PC-9 (cell line): ENCODE data around the gene LPAR1. TPM values are rescaled to one million over a fixed set of nuclear protein-coding genes. Genes with fewer than 3 reads are reported as not detected.

Experiments
- BruUV-seq: library from RNA; stranded (reverse); fragments of 400-500 nt; replicated peaks from 2 replicates; lab custom pipeline; 2021; lab: Mats Ljungman, UMichigan
- CTCF ChIA-PET: fragments of 300-600 bp; sonication (Branson Sonifier 250); formaldehyde crosslinking; loops from one replicate; lab custom pipeline; 2022; ENCODE audit warnings: antibody characterized with exemption; lab: Charles Lee
- POLR2A ChIA-PET: fragments of 300-600 bp; sonication (Branson Sonifier 250); formaldehyde crosslinking; loops from one replicate; lab custom pipeline; 2022; ENCODE audit warnings: antibody characterized with exemption; ENCODE audit not compliant: unreplicated experiment; lab: Charles Lee
- DNase-seq, 2 experiments: peaks; one replicate each; pipeline versions ENCODE4 v3.0.0 to v3.0.0-alpha.2; 2015 to 2022; ENCODE audit warnings: mixed read lengths in 1 of 2
- H2AFZ ChIP-seq: fragments of 200-600 bp; sonication (generic); 2 replicates; pipeline ENCODE4 v1.8.1; 2017; ENCODE audit warnings: antibody characterized with exemption
- H3F3A ChIP-seq: fragments of 200-600 bp; sonication (generic); 2 replicates; pipeline ENCODE4 v1.8.1; 2017; ENCODE audit warnings: antibody characterized with exemption, mild to moderate bottlenecking, low read depth; ENCODE audit not compliant: insufficient read depth
- H3K27ac ChIP-seq: fragments of 200-600 bp; sonication (generic); 2 replicates; pipeline ENCODE4 v1.6.1; 2016; ENCODE audit warnings: mixed run types
- H3K27me3 ChIP-seq: fragments of 200-600 bp; sonication (generic); 2 replicates; pipeline ENCODE4 v1.6.1; 2016; ENCODE audit warnings: low read depth, mixed run types; ENCODE audit not compliant: insufficient read depth
- H3K36me3 ChIP-seq: fragments of 200-600 bp; sonication (generic); 2 replicates; pipeline ENCODE4 v1.6.1; 2016; ENCODE audit warnings: low read depth, mixed run types
- H3K4me1 ChIP-seq: fragments of 200-600 bp; sonication (generic); replicated peaks from 2 replicates; pipeline ENCODE4 v1.6.1; 2016; ENCODE audit warnings: mixed run types; ENCODE audit not compliant: insufficient read depth
- H3K4me2 ChIP-seq: fragments of 200-600 bp; sonication (generic); 2 replicates; pipeline ENCODE4 v1.6.1; 2017; ENCODE audit warnings: mixed run types
- H3K4me3 ChIP-seq: fragments of 200-600 bp; sonication (generic); 2 replicates; pipeline ENCODE4 v1.6.1; 2016; ENCODE audit warnings: mixed run types
- H3K79me2 ChIP-seq: fragments of 200-600 bp; sonication (generic); 2 replicates; pipeline ENCODE4 v1.6.1; 2017; ENCODE audit warnings: low read depth, mixed run types
- H3K9me2 ChIP-seq: fragments of 200-600 bp; sonication (generic); 2 replicates; pipeline ENCODE4 v1.8.1; 2017; ENCODE audit warnings: mild to moderate bottlenecking; ENCODE audit not compliant: insufficient read depth
- H3K9me3 ChIP-seq: fragments of 200-600 bp; sonication (generic); 2 replicates; pipeline ENCODE4 v1.8.1; 2016; ENCODE audit warnings: low read depth; ENCODE audit not compliant: insufficient read depth
- H4K20me1 ChIP-seq: fragments of 200-600 bp; sonication (generic); 2 replicates; pipeline ENCODE4 v1.8.1; 2017; ENCODE audit not compliant: insufficient read depth
- CTCF ChIP-seq: fragments of 200-600 bp; sonication (generic); conservative IDR thresholded peaks from 2 replicates; pipeline ENCODE4 v1.6.1; 2017; ENCODE audit warnings: mixed run types, antibody characterized with exemption, mild to moderate bottlenecking, moderate library complexity
- EZH2 ChIP-seq: fragments of 200-600 bp; sonication (generic); IDR thresholded peaks from 2 replicates; pipeline ENCODE4 v1.8.0; 2017; ENCODE audit warnings: antibody characterized with exemption, low read depth
- intact Hi-C: fragments of 100-400 bp; cut with micrococcal nuclease; formaldehyde crosslinking; loops from one replicate; pipeline ENCODE4 v1.10.0; 2022; ENCODE audit not compliant: unreplicated experiment
- total RNA-seq: library from RNA; stranded (reverse); gene quantifications from 2 replicates; pipeline ENCODE4 v1.2.3, GENCODE V29; 2021

LPAR1 gene
- total RNA-seq, 1 experiment from 2014 or later = 11.8 TPM

DNA sequence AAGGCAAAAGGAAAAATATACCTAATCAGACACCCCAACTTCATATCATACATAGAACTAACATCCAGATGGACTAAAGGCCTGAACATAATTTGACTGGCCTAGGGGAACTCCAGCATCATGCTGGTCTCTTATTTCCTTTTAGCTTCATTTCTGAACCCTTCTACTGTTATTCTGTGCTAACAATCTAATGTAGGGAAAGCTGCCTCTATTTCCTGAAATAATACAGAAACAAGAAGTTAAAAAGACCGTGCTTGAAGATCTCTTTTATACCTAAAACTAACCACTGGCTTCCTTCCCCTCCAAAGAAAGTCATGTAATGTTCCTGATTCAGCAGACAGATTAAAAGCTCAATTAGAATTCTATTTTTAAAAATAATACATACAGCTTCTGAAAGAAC is 36.7 kb downstream of the LPAR1 start:
- Histone ChIP-seq H3K36me3 (no peaks in the 10 kb centered on the region), H3K9me2 (no peaks in the 10 kb centered on the region; the same call in 1 of the 2 replicates), H3K4me3 (no peak overlapping the region), H2AFZ (no peak overlapping the region), H3K4me2 (no peak overlapping the region), H3K4me1 (no peaks in the 10 kb centered on the region), H4K20me1 (no peaks in the 10 kb centered on the region), H3K27ac (no peak overlapping the region), H3K9me3 (no peaks in the 10 kb centered on the region), H3F3A (no peaks in the 10 kb centered on the region), H3K27me3 (no peaks in the 10 kb centered on the region), H3K79me2 (peaks cover 2% of the 10 kb centered on the region; the same call in 1 of the 2 replicates)
- intact Hi-C loops = no loop called here
- DNase-seq = no peak
- no TSS peak for BruUV-seq
- ChIA-PET CTCF (no interaction called here), POLR2A (interaction anchor here (0.7 kb wide), 1 partner anchor 245 kb away, joined by 3 read pairs; no protein-coding TSS in a partner anchor)
- TF ChIP-seq CTCF (no peak), EZH2 (no peak)

DNA sequence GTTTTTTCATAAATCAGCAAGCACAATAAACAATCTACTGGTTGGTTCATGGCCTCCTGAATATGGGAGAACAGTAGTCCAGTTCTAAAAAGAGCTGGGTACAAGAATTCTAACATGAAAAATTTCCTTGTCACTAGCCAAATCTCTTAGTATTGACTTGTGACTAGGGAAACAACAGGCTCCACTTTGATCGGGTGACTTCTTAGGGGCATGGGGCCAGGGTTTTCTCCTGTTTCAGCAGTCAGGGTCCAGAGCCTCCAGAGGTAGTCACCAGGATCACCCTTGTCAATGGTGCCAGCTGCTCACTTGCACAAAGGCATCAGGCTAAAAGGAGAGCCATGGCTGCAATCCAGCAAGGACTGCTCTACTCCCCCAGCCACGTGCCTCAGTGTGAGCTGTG is 38.1 kb downstream of the LPAR1 start:
- Histone ChIP-seq H3K27ac (no peak overlapping the region), H3K27me3 (no peaks in the 10 kb centered on the region), H3K4me2 (no peak overlapping the region), H3K4me3 (no peak overlapping the region), H3K4me1 (no peaks in the 10 kb centered on the region), H2AFZ (no peak overlapping the region), H3F3A (no peaks in the 10 kb centered on the region), H3K36me3 (no peaks in the 10 kb centered on the region), H3K9me2 (no peaks in the 10 kb centered on the region; the same call in 1 of the 2 replicates), H4K20me1 (no peaks in the 10 kb centered on the region), H3K9me3 (no peaks in the 10 kb centered on the region), H3K79me2 (no peaks in the 10 kb centered on the region)
- BruUV-seq = no TSS peak
- ChIA-PET POLR2A (no interaction called here), CTCF (no interaction called here)
- intact Hi-C loops = no loop called here
- no peak for DNase-seq
- TF ChIP-seq EZH2 (no peak), CTCF (no peak)

- Histone ChIP-seq H3K4me1 (no peaks in the 10 kb centered on the region), H3K9me2 (no peaks in the 10 kb centered on the region; the same call in 1 of the 2 replicates), H4K20me1 (no peaks in the 10 kb centered on the region), H3F3A (no peaks in the 10 kb centered on the region), H3K36me3 (no peaks in the 10 kb centered on the region), H3K27ac (no peak overlapping the region), H2AFZ (no peak overlapping the region), H3K79me2 (no peaks in the 10 kb centered on the region), H3K4me2 (no peak overlapping the region), H3K9me3 (no peaks in the 10 kb centered on the region), H3K4me3 (no peak overlapping the region), H3K27me3 (no peaks in the 10 kb centered on the region)
- intact Hi-C loops = no loop called here
- no peak for DNase-seq
- no TSS peak for BruUV-seq
- ChIA-PET CTCF (no interaction called here), POLR2A (no interaction called here)
- TF ChIP-seq CTCF (no peak), EZH2 (no peak)
Measured at GRCh38 chr9:110999379-110999778, 38.9 kb downstream of the LPAR1 start.
